Activated naive CD8-positive, alpha-beta T cell treated with anti-CD3 and anti-CD28 coated beads, Interleukin-2, amount 50 U/mL, for 16 hours (primary cell): ENCODE results near the gene ZNF407.
"Not testable (repeated sequence)": the region's sequence is repeated elsewhere in the genome, so short reads cannot be mapped to it uniquely, and the experiment has no call there.

Experiments used
- DNase-seq: peaks from one replicate; pipeline ENCODE4 v3.0.0-alpha.2; 2020; ENCODE audit warnings: low read depth, low spot score

The ZNF407 gene

GRCh38 chr18:74971358-74971757, 373.7 kb downstream of the ZNF407 start:
- DNase-seq: not testable (repeated sequence)

- not testable (repeated sequence) for DNase-seq
Measured at GRCh38 chr18:74971776-74972175, 374.1 kb downstream of the ZNF407 start.

GRCh38 chr18:74972354-74972753, 374.7 kb downstream of the ZNF407 start:
- no peak for DNase-seq

- DNase-seq: no peak
Measured at GRCh38 chr18:74975001-74975400, 377.3 kb downstream of the ZNF407 start.

- DNase-seq: no peak
Measured at GRCh38 chr18:74976331-74976909, 378.8 kb downstream of the ZNF407 start.

GRCh38 chr18:74977041-74977440, 379.4 kb downstream of the ZNF407 start:
- no peak for DNase-seq

- DNase-seq: no peak
Measured at GRCh38 chr18:74980669-74981068, 383.0 kb downstream of the ZNF407 start.

GRCh38 chr18:74981476-74981875, 383.8 kb downstream of the ZNF407 start:
- DNase-seq: no peak

- DNase-seq: no peak
Measured at GRCh38 chr18:74982946-74983635, 385.4 kb downstream of the ZNF407 start.

- DNase-seq: no peak
Measured at GRCh38 chr18:74989134-74989533, 391.5 kb downstream of the ZNF407 start.

- DNase-seq: no peak
Measured at GRCh38 chr18:74990563-74991081, 393.0 kb downstream of the ZNF407 start.

- DNase-seq: no peak
Measured at GRCh38 chr18:74994502-74995418, 397.1 kb downstream of the ZNF407 start.

- no peak for DNase-seq
Measured at GRCh38 chr18:74995419-74995736, 397.7 kb downstream of the ZNF407 start.

- no peak for DNase-seq
Measured at GRCh38 chr18:74996055-74996454, 398.4 kb downstream of the ZNF407 start.

GRCh38 chr18:74996996-74997395, 399.3 kb downstream of the ZNF407 start:
- DNase-seq: no peak

- no peak for DNase-seq
Measured at GRCh38 chr18:75000920-75001319, 403.2 kb downstream of the ZNF407 start.

GRCh38 chr18:75003039-75003438, 405.4 kb downstream of the ZNF407 start:
- no peak for DNase-seq

- DNase-seq: no peak
Measured at GRCh38 chr18:75003764-75004690, 406.4 kb downstream of the ZNF407 start.

- DNase-seq: no peak
Measured at GRCh38 chr18:75005626-75006025, 408.0 kb downstream of the ZNF407 start.

GRCh38 chr18:75008186-75008585, 410.5 kb downstream of the ZNF407 start:
- DNase-seq: no peak

- no peak for DNase-seq
Measured at GRCh38 chr18:75009296-75009695, 411.6 kb downstream of the ZNF407 start.
